Measurements from ENCODE around the gene PARP1. TPM values are rescaled to one million over a fixed set of nuclear protein-coding genes. Genes with fewer than 3 reads are reported as not detected.

Gene PARP1
- total RNA-seq, 1 experiment from 2014 or later, result 213 TPM

DNA sequence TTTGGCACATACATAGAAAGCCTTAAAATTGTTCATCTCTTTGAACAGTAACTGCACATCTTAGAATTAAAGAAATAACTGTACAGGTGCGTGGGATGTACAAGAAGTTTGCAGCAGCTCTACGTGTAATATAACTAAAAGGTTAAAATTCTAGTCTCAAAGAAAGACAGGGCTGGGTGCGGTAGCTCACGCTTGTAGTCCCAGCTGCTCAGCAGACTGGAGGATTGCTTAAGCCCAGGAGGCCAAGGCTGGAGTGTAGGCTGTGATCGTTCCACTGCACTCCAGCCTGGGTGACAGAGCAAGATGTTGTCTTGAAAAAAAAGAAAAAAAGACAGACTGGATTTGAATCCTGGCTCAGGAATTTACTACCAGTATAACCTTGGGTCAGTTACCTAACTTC, 13.4 kb downstream of the PARP1 start:
- Histone ChIP-seq H3K4me1 (ENCODE audit: control insufficient read depth in 1 of 2, insufficient read depth in 2 of 2, low read length in 2 of 2) (no peaks in the 10 kb centered on the region), H4K20me1 (ENCODE audit: insufficient read depth) (peaks cover 7% of the 10 kb centered on the region; the same call in 1 of the 2 replicates), H3K9me2 (ENCODE audit: insufficient read depth) (no peaks in the 10 kb centered on the region), H3K9me3 (ENCODE audit: control insufficient read depth in 1 of 2, insufficient read depth in 1 of 2, low read depth in 1 of 2, low read length in 2 of 2) (no peaks in the 10 kb centered on the region), H3K4me3 (replicated peaks in 1 of 2; ENCODE audit: low read depth in 1 of 2, low read length in 2 of 2) (no peak overlapping the region), H3K36me3 (ENCODE audit: control insufficient read depth in 1 of 2, insufficient read depth in 2 of 2, low read length in 2 of 2) (peaks cover 25 to 26% of the 10 kb centered on the region in 2 experiments), H3K79me2 (ENCODE audit: insufficient read depth, low read length) (peaks cover 74% of the 10 kb centered on the region), H3K27me3 (ENCODE audit: insufficient read depth, low read length) (no peaks in the 10 kb centered on the region), H2AFZ (ENCODE audit: low read depth, low read length, poor library complexity, severe bottlenecking) (no peak overlapping the region), H3K27ac (ENCODE audit: low read depth, low read length) (no peak overlapping the region), H3K4me2 (ENCODE audit: low read length) (no peak overlapping the region), H3K9ac (ENCODE audit: low read length) (no peak overlapping the region)
- intact Hi-C loops (cut with micrococcal nuclease), result no loop called here
- ChIA-PET RAD21 (ENCODE audit: low non-redundant PET in 1 of 2, low total read pairs in 2 of 2, uncharacterized antibody in 2 of 2, unreplicated experiment in 2 of 2) (no interaction called here), CTCF (no interaction called here), POLR2A (no interaction called here)
- no peak for DNase-seq (ENCODE audit: low read depth, low spot score)
- TF ChIP-seq JUND (IDR thresholded peaks at IDR 0.05) (no peak), YY1 (IDR thresholded peaks at IDR 0.05; ENCODE audit: extremely low read depth, insufficient replicate concordance, low read depth, low read length) (no peak), TCF7L2 (IDR thresholded peaks at IDR 0.05; ENCODE audit: borderline replicate concordance, extremely low read depth, insufficient read depth, insufficient read length) (no peak), ELF1 (IDR thresholded peaks at IDR 0.05; ENCODE audit: borderline replicate concordance, low read depth) (no peak), POLR2AphosphoS5 (IDR thresholded peaks at IDR 0.05; ENCODE audit: low read depth, low read length) (no peak), CEBPB (IDR thresholded peaks at IDR 0.05; ENCODE audit: low read depth) (no peak), EGR1 (IDR thresholded peaks at IDR 0.05; ENCODE audit: low read depth) (no peak), RAD21 (IDR thresholded peaks at IDR 0.05; ENCODE audit: low read depth) (no peak), FOSL1 (IDR thresholded peaks at IDR 0.05; ENCODE audit: low read depth) (no peak), EZH2 (IDR thresholded peaks at IDR 0.05) (no peak), ZNF274 (IDR thresholded peaks at IDR 0.05; ENCODE audit: low read depth, low read length) (no peak), SRF (IDR thresholded peaks at IDR 0.05; ENCODE audit: low read depth) (no peak)
- TF ChIP-seq, protein P1, sequence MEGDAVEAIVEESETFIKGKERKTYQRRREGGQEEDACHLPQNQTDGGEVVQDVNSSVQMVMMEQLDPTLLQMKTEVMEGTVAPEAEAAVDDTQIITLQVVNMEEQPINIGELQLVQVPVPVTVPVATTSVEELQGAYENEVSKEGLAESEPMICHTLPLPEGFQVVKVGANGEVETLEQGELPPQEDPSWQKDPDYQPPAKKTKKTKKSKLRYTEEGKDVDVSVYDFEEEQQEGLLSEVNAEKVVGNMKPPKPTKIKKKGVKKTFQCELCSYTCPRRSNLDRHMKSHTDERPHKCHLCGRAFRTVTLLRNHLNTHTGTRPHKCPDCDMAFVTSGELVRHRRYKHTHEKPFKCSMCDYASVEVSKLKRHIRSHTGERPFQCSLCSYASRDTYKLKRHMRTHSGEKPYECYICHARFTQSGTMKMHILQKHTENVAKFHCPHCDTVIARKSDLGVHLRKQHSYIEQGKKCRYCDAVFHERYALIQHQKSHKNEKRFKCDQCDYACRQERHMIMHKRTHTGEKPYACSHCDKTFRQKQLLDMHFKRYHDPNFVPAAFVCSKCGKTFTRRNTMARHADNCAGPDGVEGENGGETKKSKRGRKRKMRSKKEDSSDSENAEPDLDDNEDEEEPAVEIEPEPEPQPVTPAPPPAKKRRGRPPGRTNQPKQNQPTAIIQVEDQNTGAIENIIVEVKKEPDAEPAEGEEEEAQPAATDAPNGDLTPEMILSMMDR (IDR thresholded peaks at IDR 0.05 in 2 of 3, conservative IDR thresholded peaks at IDR 0.05 in 1 of 3; ENCODE audit: borderline replicate concordance in 1 of 3, insufficient read depth in 1 of 3, low read depth in 2 of 3, low read length in 2 of 3), result no peak
- TF ChIP-seq, protein P2, sequence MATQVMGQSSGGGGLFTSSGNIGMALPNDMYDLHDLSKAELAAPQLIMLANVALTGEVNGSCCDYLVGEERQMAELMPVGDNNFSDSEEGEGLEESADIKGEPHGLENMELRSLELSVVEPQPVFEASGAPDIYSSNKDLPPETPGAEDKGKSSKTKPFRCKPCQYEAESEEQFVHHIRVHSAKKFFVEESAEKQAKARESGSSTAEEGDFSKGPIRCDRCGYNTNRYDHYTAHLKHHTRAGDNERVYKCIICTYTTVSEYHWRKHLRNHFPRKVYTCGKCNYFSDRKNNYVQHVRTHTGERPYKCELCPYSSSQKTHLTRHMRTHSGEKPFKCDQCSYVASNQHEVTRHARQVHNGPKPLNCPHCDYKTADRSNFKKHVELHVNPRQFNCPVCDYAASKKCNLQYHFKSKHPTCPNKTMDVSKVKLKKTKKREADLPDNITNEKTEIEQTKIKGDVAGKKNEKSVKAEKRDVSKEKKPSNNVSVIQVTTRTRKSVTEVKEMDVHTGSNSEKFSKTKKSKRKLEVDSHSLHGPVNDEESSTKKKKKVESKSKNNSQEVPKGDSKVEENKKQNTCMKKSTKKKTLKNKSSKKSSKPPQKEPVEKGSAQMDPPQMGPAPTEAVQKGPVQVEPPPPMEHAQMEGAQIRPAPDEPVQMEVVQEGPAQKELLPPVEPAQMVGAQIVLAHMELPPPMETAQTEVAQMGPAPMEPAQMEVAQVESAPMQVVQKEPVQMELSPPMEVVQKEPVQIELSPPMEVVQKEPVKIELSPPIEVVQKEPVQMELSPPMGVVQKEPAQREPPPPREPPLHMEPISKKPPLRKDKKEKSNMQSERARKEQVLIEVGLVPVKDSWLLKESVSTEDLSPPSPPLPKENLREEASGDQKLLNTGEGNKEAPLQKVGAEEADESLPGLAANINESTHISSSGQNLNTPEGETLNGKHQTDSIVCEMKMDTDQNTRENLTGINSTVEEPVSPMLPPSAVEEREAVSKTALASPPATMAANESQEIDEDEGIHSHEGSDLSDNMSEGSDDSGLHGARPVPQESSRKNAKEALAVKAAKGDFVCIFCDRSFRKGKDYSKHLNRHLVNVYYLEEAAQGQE (IDR thresholded peaks at IDR 0.05; ENCODE audit: low read depth), result no peak
- TF ChIP-seq, protein P3, sequence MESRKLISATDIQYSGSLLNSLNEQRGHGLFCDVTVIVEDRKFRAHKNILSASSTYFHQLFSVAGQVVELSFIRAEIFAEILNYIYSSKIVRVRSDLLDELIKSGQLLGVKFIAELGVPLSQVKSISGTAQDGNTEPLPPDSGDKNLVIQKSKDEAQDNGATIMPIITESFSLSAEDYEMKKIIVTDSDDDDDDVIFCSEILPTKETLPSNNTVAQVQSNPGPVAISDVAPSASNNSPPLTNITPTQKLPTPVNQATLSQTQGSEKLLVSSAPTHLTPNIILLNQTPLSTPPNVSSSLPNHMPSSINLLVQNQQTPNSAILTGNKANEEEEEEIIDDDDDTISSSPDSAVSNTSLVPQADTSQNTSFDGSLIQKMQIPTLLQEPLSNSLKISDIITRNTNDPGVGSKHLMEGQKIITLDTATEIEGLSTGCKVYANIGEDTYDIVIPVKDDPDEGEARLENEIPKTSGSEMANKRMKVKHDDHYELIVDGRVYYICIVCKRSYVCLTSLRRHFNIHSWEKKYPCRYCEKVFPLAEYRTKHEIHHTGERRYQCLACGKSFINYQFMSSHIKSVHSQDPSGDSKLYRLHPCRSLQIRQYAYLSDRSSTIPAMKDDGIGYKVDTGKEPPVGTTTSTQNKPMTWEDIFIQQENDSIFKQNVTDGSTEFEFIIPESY (IDR thresholded peaks at IDR 0.05; ENCODE audit: extremely low read depth, insufficient replicate concordance, low read length), result no peak
- TF ChIP-seq, protein P4, sequence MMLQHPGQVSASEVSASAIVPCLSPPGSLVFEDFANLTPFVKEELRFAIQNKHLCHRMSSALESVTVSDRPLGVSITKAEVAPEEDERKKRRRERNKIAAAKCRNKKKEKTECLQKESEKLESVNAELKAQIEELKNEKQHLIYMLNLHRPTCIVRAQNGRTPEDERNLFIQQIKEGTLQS (IDR thresholded peaks at IDR 0.05), result no peak
- no peak for ATAC-seq
- no TSS peak for BruUV-seq (replicated peaks)

All from HCT116 (cell line).